GM12891 (cell line): Measurements from ENCODE around the gene SNX24.

Source experiments
- POLR2A ChIP-seq: IDR thresholded peaks from 2 replicates; pipeline ENCODE4 v1.6.1; 2011; ENCODE audit warnings: low read depth, low read length, control low read depth
- POU2F2 ChIP-seq: IDR thresholded peaks from 2 replicates; pipeline ENCODE4 v1.6.1; 2011; ENCODE audit warnings: low read depth, mild to moderate bottlenecking, control low read depth, low read length, moderate library complexity
- TAF1 ChIP-seq: IDR thresholded peaks from 2 replicates; pipeline ENCODE4 v1.6.1; 2011; ENCODE audit warnings: low read depth, low read length, control low read depth

DNA sequence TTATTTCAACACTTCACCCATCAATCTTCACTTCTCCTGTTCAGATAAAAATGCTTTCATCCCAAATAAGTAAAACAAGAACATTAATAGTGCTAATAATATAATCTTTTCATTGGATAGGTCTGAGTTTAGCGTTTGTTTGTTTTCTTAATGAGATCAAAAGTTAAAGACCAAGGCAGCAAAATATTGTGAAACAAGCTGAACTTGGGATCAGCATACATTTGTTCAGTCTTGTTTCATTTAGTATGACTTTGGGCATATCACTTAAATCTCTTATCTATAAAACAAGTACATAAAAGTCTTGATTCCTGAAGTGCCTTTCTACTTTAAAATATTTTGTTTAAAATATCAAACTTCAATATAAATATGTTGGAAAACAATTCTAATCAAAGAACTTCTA lies 13.4 kb upstream of the SNX24 start:
- TF ChIP-seq POLR2A (no peak), TAF1 (no peak), POU2F2 (no peak)
